Measurements from ENCODE around the gene LRRK2.
A peak's percentile ranks its signal among the peaks of the same experiment; 100 is the strongest.
"Not testable (repeated sequence)": the region's sequence is repeated elsewhere in the genome, so short reads cannot be mapped to it uniquely, and the experiment has no call there.

Gene LRRK2

GRCh38 chr12:40250652-40251051, 25.9 kb downstream of the LRRK2 start:
- not testable (repeated sequence) for DNase-seq

- DNase-seq = no peak
Measured at GRCh38 chr12:40253936-40254335, 29.1 kb downstream of the LRRK2 start.

GRCh38 chr12:40254455-40255085, 29.8 kb downstream of the LRRK2 start:
- DNase-seq = no peak

- no peak for DNase-seq
Measured at GRCh38 chr12:40258371-40258770, 33.6 kb downstream of the LRRK2 start.

GRCh38 chr12:40261937-40262336, 37.1 kb downstream of the LRRK2 start:
- no peak for DNase-seq

- no peak for DNase-seq
Measured at GRCh38 chr12:40262657-40263056, 37.9 kb downstream of the LRRK2 start.

- DNase-seq = no peak
Measured at GRCh38 chr12:40263616-40264409, 39.0 kb downstream of the LRRK2 start.

- DNase-seq = no peak
Measured at GRCh38 chr12:40271981-40272664, 47.3 kb downstream of the LRRK2 start.

GRCh38 chr12:40281791-40282364, 57.1 kb downstream of the LRRK2 start:
- no peak for DNase-seq

- DNase-seq = no peak
Measured at GRCh38 chr12:40286583-40286982, 61.8 kb downstream of the LRRK2 start.

GRCh38 chr12:40287369-40287975, 62.7 kb downstream of the LRRK2 start:
- no peak for DNase-seq

- no peak for DNase-seq
Measured at GRCh38 chr12:40292788-40293429, 68.1 kb downstream of the LRRK2 start.

GRCh38 chr12:40298341-40298740, 73.5 kb downstream of the LRRK2 start:
- DNase-seq = no peak

GRCh38 chr12:40300490-40300889, 75.7 kb downstream of the LRRK2 start:
- no peak for DNase-seq

- no peak for DNase-seq
Measured at GRCh38 chr12:40309001-40309400, 84.2 kb downstream of the LRRK2 start.

- no peak for DNase-seq
Measured at GRCh38 chr12:40310211-40310610, 85.4 kb downstream of the LRRK2 start.

GRCh38 chr12:40312196-40312595, 87.4 kb downstream of the LRRK2 start:
- DNase-seq = no peak

GRCh38 chr12:40312982-40313576, 88.3 kb downstream of the LRRK2 start:
- DNase-seq = peak; percentile 5

- DNase-seq = no peak
Measured at GRCh38 chr12:40313928-40314327, 89.1 kb downstream of the LRRK2 start.

- no peak for DNase-seq
Measured at GRCh38 chr12:40314927-40315326, 90.1 kb downstream of the LRRK2 start.

GRCh38 chr12:40315375-40315774, 90.6 kb downstream of the LRRK2 start:
- no peak for DNase-seq

GRCh38 chr12:40324261-40324660, 99.5 kb downstream of the LRRK2 start:
- no peak for DNase-seq
